ENCODE measurements around the gene LMNA. TPM values are rescaled to one million over a fixed set of nuclear protein-coding genes. Genes with fewer than 3 reads are reported as not detected.

The LMNA gene
- total RNA-seq, 1 experiment from 2014 or later, result 580 TPM

- BruUV-seq (replicated peaks), result no TSS peak
- peaks cover 22% of the 10 kb centered on the region for H4K20me1 ChIP-seq (ENCODE audit: insufficient read depth)
- TF ChIP-seq EZH2 (IDR thresholded peaks at IDR 0.05; ENCODE audit: low read depth), result no peak
- TF ChIP-seq, protein P1, sequence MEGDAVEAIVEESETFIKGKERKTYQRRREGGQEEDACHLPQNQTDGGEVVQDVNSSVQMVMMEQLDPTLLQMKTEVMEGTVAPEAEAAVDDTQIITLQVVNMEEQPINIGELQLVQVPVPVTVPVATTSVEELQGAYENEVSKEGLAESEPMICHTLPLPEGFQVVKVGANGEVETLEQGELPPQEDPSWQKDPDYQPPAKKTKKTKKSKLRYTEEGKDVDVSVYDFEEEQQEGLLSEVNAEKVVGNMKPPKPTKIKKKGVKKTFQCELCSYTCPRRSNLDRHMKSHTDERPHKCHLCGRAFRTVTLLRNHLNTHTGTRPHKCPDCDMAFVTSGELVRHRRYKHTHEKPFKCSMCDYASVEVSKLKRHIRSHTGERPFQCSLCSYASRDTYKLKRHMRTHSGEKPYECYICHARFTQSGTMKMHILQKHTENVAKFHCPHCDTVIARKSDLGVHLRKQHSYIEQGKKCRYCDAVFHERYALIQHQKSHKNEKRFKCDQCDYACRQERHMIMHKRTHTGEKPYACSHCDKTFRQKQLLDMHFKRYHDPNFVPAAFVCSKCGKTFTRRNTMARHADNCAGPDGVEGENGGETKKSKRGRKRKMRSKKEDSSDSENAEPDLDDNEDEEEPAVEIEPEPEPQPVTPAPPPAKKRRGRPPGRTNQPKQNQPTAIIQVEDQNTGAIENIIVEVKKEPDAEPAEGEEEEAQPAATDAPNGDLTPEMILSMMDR (conservative IDR thresholded peaks at IDR 0.05), result peak; percentile 22; the same call in 1 of the 2 replicates
Observed at GRCh38 chr1:156130578-156130942, 16.0 kb downstream of the LMNA start.

GRCh38 chr1:156134716-156135435, 20.4 kb downstream of the LMNA start:
- H4K20me1 ChIP-seq (ENCODE audit: insufficient read depth), result peaks cover 40% of the 10 kb centered on the region
- no peak overlapping the region for H3K4me3 ChIP-seq
- ChIA-PET POLR2A (ENCODE audit: unreplicated experiment) (interaction anchor here (0.6 kb wide), 1 partner anchor 39 kb away, joined by 3 read pairs; no protein-coding TSS in a partner anchor), CTCF (no interaction called here)
- H3K36me3 ChIP-seq (ENCODE audit: low read depth), result peaks cover 51% of the 10 kb centered on the region
- intact Hi-C loops (cut with micrococcal nuclease; ENCODE audit: unreplicated experiment), result no loop called here
- DNase-seq, result no peak
- no peak overlapping the region for H3K27ac ChIP-seq
- H3K4me1 ChIP-seq (replicated peaks; ENCODE audit: insufficient read depth), result peaks cover 9% of the 10 kb centered on the region
- H3K79me2 ChIP-seq (ENCODE audit: low read depth), result peaks cover 42% of the 10 kb centered on the region
- no peak for TF ChIP-seq EZH2 (IDR thresholded peaks at IDR 0.05; ENCODE audit: low read depth)
- TF ChIP-seq, protein P1 (conservative IDR thresholded peaks at IDR 0.05), result no peak
- no peak overlapping the region for H3K4me2 ChIP-seq
- no TSS peak for BruUV-seq (replicated peaks)
- no peak overlapping the region for H2AFZ ChIP-seq
- H3F3A ChIP-seq (ENCODE audit: insufficient read depth, low read depth), result peaks cover 57% of the 10 kb centered on the region
- no peaks in the 10 kb centered on the region for H3K9me2 ChIP-seq (ENCODE audit: insufficient read depth)
- H3K9me3 ChIP-seq (ENCODE audit: insufficient read depth, low read depth), result no peaks in the 10 kb centered on the region
- H3K27me3 ChIP-seq (ENCODE audit: insufficient read depth, low read depth), result no peaks in the 10 kb centered on the region

More at GRCh38 chr1:156130578-156130942, 16.0 kb downstream of the LMNA start:
- Histone ChIP-seq H3K9me2 (ENCODE audit: insufficient read depth) (no peaks in the 10 kb centered on the region), H3K9me3 (ENCODE audit: insufficient read depth, low read depth) (no peaks in the 10 kb centered on the region), H3F3A (ENCODE audit: insufficient read depth, low read depth) (peaks cover 67% of the 10 kb centered on the region), H3K4me3 (no peak overlapping the region), H3K79me2 (ENCODE audit: low read depth) (peaks cover 70% of the 10 kb centered on the region), H2AFZ (no peak overlapping the region), H3K4me2 (peak overlapping the region; percentile 61), H3K4me1 (replicated peaks; ENCODE audit: insufficient read depth) (peaks cover 50% of the 10 kb centered on the region), H3K36me3 (ENCODE audit: low read depth) (peaks cover 32% of the 10 kb centered on the region), H3K27me3 (ENCODE audit: insufficient read depth, low read depth) (no peaks in the 10 kb centered on the region), H3K27ac (peak overlapping the region; percentile 98)
- ChIA-PET CTCF (interaction anchor here (0.8 to 3.1 kb wide), 5 partner anchors 17 to 43 kb away, joined by 3 to 31 read pairs (median 6); no protein-coding TSS in a partner anchor), POLR2A (ENCODE audit: unreplicated experiment) (interaction anchor here (0.6 to 1.1 kb wide), 7 partner anchors 11 to 371 kb away, joined by 3 to 6 read pairs (median 6); no protein-coding TSS in a partner anchor)
- intact Hi-C loops (cut with micrococcal nuclease; ENCODE audit: unreplicated experiment), result loop anchor here (1.0 to 2.0 kb wide), 5 partner anchors 16 to 192 kb away; partner anchors contain the start of gene LMNA
- DNase-seq, result no peak

DNA sequence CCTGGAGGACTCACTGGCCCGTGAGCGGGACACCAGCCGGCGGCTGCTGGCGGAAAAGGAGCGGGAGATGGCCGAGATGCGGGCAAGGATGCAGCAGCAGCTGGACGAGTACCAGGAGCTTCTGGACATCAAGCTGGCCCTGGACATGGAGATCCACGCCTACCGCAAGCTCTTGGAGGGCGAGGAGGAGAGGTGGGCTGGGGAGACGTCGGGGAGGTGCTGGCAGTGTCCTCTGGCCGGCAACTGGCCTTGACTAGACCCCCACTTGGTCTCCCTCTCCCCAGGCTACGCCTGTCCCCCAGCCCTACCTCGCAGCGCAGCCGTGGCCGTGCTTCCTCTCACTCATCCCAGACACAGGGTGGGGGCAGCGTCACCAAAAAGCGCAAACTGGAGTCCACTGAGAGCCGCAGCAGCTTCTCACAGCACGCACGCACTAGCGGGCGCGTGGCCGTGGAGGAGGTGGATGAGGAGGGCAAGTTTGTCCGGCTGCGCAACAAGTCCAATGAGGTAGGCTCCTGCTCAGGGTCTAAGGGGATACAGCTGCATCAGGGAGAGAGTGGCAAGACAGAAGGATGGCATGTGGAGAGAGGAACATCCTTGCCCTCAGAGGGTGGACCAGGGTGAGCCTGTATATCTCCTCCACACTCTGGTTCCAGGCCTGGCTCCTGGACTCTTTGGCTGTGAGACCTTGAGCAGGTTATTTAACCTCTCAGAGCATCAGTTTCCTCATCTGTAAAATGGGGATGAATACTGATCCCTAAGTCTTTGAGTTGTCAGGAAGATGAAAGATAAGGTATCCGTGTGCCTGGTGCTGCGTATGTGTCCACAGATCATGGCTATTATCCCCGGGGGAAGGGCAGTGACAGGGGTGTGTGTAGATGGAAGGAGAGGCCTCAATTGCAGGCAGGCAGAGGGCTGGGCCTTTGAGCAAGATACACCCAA, 21.7 kb downstream of the LMNA start:
- Histone ChIP-seq H3K9me3 (ENCODE audit: insufficient read depth, low read depth) (no peaks in the 10 kb centered on the region), H3K36me3 (ENCODE audit: low read depth) (peaks cover 51% of the 10 kb centered on the region), H3K9me2 (ENCODE audit: insufficient read depth) (no peaks in the 10 kb centered on the region), H4K20me1 (ENCODE audit: insufficient read depth) (peaks cover 44% of the 10 kb centered on the region), H3K4me3 (no peak overlapping the region), H3K4me2 (no peak overlapping the region), H2AFZ (no peak overlapping the region), H3F3A (ENCODE audit: insufficient read depth, low read depth) (peaks cover 66% of the 10 kb centered on the region), H3K27me3 (ENCODE audit: insufficient read depth, low read depth) (no peaks in the 10 kb centered on the region), H3K79me2 (ENCODE audit: low read depth) (peaks cover 32% of the 10 kb centered on the region), H3K27ac (no peak overlapping the region), H3K4me1 (replicated peaks; ENCODE audit: insufficient read depth) (no peaks in the 10 kb centered on the region)
- intact Hi-C loops (cut with micrococcal nuclease; ENCODE audit: unreplicated experiment), result no loop called here
- CTCF ChIA-PET, result no interaction called here
- BruUV-seq (replicated peaks), result no TSS peak
- no peak for DNase-seq
- POLR2A ChIA-PET (ENCODE audit: unreplicated experiment), result interaction anchor here (0.6 kb wide), 1 partner anchor 41 kb away, joined by 3 read pairs; no protein-coding TSS in a partner anchor
- TF ChIP-seq, protein P1 (conservative IDR thresholded peaks at IDR 0.05), result no peak
- TF ChIP-seq EZH2 (IDR thresholded peaks at IDR 0.05; ENCODE audit: low read depth), result no peak

Measured in PC-9 (cell line).